ENCODE data around the gene PDLIM3.

Gene PDLIM3

GRCh38 chr4:185469580-185470154 is 65.6 kb downstream of the PDLIM3 start:
- DNase-seq: no peak

DNA sequence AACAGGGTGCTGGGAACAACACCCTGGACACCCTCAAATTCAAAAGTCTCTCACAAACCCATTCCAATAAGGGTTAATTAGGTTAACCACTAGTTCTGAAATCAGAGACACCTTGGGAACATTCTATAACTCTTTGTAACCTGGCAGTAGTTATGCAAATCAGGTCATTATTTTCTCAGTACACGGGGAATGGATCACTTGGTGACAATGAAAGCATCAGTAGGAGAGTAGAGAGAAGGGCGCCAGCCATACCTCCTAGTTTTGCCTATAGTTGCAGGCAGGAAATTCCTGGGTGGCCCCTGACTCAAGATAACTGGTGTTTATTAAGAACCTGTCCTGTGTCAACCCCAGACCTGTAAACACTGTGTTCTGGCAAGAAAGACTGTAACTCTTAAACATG is 66.3 kb downstream of the PDLIM3 start:
- DNase-seq: no peak

DNA sequence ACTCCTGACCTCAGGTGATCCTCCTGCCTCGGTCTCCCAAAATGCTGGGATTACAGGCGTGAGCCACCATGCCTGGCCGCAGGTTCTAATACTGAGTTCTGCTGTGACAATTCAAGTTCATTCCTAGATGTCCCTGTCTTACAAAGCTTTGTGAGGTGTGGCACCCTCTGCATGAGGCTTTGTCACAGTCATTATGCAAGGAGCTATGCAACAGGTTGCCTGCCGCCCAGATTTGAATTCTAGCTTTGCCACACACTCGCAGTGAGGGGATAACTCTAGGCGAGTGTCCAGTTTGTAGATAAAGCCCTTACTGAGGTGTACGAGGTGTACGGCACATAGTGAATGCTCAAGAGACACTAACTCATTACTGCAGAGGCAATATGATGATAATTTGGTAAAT is 67.3 kb downstream of the PDLIM3 start:
- DNase-seq: no peak

DNA sequence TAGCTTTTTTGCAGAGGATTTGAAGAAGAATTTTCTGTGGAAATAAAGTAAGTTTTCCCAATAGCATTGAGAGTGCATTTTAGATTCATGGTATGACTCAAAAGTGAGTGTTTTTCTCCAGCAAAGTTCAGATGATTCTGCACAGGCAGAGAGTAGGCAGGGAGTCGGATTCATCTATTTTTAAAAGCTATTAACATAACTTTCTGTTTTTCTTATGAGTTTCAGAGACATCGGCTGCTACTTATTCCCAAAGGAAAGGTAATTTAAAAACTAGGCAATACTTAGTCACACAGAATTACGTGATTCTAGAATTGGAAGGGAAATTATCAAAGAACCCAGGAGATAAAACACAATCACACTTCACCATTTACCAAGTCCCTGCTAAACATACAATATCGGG is 68.2 kb downstream of the PDLIM3 start:
- DNase-seq: no peak

DNA sequence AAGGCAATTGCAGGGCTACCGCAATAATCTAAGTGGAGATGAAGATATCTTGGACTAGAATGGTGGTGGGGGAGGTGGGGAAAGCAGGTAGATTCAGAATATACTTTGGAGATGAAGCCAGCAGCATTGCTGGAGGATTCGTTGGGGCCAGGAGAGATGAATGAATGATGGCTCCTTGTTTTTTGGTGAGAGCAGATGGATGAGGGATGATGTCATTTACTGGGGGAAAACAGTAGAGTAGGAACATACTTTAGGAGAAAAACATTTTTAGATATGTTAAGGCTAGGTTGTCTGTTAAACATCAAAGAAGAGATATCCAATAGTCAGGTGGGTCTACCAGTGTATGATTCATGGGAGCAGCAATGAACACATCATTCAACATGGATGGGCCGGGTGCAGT is 69.6 kb downstream of the PDLIM3 start:
- DNase-seq: no peak

DNA sequence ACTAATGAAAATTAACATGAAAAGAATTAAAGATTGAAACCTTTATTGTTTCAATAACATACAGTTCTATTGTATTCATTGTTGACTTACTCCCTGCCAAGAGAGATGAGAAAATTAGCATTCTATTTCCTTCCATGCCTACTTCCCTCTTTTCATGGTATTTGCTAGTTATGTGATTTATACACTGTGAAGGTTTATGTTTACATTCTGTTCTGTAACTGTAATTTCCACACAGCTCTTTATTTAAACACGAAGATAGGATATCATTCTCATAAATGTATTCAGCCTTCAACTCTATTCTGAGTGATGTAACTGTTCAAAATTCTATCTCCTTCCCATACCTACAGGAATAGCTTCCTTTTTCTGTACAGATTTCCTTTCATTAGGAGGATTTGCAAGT is 70.4 kb downstream of the PDLIM3 start:
- DNase-seq: no peak

GRCh38 chr4:185464183-185464582 is 71.1 kb downstream of the PDLIM3 start:
- no peak for DNase-seq

GRCh38 chr4:185463541-185463940 is 71.8 kb downstream of the PDLIM3 start:
- DNase-seq: no peak

DNA sequence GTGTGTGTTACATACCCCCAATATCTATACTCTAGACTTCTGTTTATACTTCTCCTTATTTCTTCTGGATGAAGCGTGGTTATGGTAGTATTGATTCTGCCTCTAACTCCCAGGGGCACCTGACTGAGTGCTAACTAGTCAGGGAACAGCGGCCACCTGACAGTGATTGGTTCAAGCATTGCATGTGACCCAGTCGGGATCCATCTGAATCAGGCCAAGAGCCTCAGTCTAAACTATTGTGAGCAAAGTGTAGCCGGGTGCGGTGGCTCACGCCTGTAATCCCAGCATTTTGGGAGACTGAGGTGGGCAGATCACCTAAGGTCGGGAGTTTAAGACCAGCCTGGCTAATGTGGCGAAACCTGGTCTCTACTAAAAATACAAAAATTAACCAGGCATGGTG is 73.7 kb downstream of the PDLIM3 start:
- DNase-seq: no peak

- no peak for DNase-seq
Observed at GRCh38 chr4:185457136-185457535, 78.2 kb downstream of the PDLIM3 start.

- no peak for DNase-seq
Observed at GRCh38 chr4:185456131-185456530, 79.2 kb downstream of the PDLIM3 start.
